Measurements from ENCODE around the gene HOOK2. TPM values are rescaled to one million over a fixed set of nuclear protein-coding genes. Genes with fewer than 3 reads are reported as not detected.

HOOK2 gene
- total and polyA plus RNA-seq, 9 of the 15 experiments (the other 6 are each of a cell fraction or from before 2014, with no cell fraction given): 1.3 to 17.2 (median 9.9) TPM

DNA sequence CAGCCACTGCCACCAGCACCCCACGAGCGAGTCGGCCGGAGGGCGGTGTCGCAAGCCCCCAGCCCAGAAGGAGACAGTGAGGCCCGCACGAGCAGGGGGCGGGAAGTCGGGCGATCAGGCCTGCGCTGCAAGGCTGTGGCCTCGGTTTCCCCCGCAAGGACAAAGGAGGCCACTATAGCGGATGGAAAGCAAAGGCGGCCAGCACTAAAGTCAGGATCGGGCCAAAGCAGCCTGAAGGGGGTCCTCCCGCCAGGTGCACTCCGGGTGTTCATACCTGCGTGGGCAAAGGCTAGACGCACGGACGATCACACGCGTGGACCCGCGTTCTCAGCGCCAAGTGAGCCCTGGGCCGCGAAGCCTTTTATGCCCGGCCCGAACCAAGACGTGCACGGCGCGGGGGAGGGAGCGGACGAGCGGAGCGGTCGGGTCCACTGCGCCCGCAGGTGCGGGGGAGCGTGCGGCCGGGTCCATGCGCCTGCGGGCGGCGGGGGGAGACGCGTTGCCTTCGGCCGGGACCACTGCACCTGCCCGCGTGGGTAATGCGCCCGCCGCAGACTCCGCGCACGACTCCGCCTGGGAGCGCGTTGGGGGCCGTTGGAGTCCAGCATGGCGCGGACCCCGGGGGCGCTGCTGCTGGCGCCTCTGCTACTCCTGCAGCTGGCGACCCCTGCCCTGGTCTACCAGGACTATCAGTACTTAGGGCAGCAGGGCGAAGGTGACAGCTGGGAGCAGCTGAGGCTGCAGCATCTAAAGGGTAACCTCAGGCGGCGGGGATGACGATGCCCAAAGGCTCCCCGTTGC lies 26.3 kb upstream of the HOOK2 start, which contains the start of the genes PRDX2 and THSD8 (continued):
- TF ChIP-seq, protein P1, sequence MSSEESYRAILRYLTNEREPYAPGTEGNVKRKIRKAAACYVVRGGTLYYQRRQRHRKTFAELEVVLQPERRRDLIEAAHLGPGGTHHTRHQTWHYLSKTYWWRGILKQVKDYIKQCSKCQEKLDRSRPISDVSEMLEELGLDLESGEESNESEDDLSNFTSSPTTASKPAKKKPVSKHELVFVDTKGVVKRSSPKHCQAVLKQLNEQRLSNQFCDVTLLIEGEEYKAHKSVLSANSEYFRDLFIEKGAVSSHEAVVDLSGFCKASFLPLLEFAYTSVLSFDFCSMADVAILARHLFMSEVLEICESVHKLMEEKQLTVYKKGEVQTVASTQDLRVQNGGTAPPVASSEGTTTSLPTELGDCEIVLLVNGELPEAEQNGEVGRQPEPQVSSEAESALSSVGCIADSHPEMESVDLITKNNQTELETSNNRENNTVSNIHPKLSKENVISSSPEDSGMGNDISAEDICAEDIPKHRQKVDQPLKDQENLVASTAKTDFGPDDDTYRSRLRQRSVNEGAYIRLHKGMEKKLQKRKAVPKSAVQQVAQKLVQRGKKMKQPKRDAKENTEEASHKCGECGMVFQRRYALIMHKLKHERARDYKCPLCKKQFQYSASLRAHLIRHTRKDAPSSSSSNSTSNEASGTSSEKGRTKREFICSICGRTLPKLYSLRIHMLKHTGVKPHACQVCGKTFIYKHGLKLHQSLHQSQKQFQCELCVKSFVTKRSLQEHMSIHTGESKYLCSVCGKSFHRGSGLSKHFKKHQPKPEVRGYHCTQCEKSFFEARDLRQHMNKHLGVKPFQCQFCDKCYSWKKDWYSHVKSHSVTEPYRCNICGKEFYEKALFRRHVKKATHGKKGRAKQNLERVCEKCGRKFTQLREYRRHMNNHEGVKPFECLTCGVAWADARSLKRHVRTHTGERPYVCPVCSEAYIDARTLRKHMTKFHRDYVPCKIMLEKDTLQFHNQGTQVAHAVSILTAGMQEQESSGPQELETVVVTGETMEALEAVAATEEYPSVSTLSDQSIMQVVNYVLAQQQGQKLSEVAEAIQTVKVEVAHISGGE (CRISPR knock-in tag; IDR thresholded peaks at IDR 0.05): peak in 1 of 3 experiments; percentile 47; a peak in 1 of 6 replicates
- TF ChIP-seq HMGN3 (IDR thresholded peaks at IDR 0.05; ENCODE audit: borderline replicate concordance, extremely low read depth, insufficient read length, low read depth, low read length) (no peak), MCM7 (IDR thresholded peaks at IDR 0.05) (no peak), KAT2B (IDR thresholded peaks at IDR 0.05; ENCODE audit: low read depth, low read length) (no peak), ZNF408 (CRISPR knock-in tag; IDR thresholded peaks at IDR 0.05; ENCODE audit: low read depth) (no peak), ZNF316 (IDR thresholded peaks at IDR 0.05) (no peak), TAF1 (IDR thresholded peaks at IDR 0.05; ENCODE audit: control insufficient read depth, extremely low read depth, insufficient read depth, low read length, severe bottlenecking) (peak; percentile 87), TAF9B (IDR thresholded peaks at IDR 0.05; ENCODE audit: partially characterized antibody) (no peak), RAD21 (CRISPR knock-in tag; conservative IDR thresholded peaks at IDR 0.05 in 1 of 2, IDR thresholded peaks at IDR 0.05 in 1 of 2) (no peak), ZC3H4 (CRISPR knock-in tag; IDR thresholded peaks at IDR 0.05; ENCODE audit: borderline replicate concordance) (peak; percentile 75; the same call in 1 of the 2 replicates), ZNF133 (CRISPR knock-in tag; IDR thresholded peaks at IDR 0.05) (no peak), DPF2 (IDR thresholded peaks at IDR 0.05) (peak; percentile 48; the same call in 1 of the 2 replicates), ZNF551 (CRISPR knock-in tag; IDR thresholded peaks at IDR 0.05) (no peak)
- TF ChIP-seq, protein P2, sequence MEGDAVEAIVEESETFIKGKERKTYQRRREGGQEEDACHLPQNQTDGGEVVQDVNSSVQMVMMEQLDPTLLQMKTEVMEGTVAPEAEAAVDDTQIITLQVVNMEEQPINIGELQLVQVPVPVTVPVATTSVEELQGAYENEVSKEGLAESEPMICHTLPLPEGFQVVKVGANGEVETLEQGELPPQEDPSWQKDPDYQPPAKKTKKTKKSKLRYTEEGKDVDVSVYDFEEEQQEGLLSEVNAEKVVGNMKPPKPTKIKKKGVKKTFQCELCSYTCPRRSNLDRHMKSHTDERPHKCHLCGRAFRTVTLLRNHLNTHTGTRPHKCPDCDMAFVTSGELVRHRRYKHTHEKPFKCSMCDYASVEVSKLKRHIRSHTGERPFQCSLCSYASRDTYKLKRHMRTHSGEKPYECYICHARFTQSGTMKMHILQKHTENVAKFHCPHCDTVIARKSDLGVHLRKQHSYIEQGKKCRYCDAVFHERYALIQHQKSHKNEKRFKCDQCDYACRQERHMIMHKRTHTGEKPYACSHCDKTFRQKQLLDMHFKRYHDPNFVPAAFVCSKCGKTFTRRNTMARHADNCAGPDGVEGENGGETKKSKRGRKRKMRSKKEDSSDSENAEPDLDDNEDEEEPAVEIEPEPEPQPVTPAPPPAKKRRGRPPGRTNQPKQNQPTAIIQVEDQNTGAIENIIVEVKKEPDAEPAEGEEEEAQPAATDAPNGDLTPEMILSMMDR (IDR thresholded peaks at IDR 0.05 in 2 of 3, conservative IDR thresholded peaks at IDR 0.05 in 1 of 3; ENCODE audit: insufficient read depth in 2 of 3, low read depth in 1 of 3, low read length in 3 of 3): no peak
- TF ChIP-seq, protein P3, sequence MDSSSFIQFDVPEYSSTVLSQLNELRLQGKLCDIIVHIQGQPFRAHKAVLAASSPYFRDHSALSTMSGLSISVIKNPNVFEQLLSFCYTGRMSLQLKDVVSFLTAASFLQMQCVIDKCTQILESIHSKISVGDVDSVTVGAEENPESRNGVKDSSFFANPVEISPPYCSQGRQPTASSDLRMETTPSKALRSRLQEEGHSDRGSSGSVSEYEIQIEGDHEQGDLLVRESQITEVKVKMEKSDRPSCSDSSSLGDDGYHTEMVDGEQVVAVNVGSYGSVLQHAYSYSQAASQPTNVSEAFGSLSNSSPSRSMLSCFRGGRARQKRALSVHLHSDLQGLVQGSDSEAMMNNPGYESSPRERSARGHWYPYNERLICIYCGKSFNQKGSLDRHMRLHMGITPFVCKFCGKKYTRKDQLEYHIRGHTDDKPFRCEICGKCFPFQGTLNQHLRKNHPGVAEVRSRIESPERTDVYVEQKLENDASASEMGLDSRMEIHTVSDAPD (CRISPR knock-in tag; IDR thresholded peaks at IDR 0.05): no peak
- TF ChIP-seq, protein P4, sequence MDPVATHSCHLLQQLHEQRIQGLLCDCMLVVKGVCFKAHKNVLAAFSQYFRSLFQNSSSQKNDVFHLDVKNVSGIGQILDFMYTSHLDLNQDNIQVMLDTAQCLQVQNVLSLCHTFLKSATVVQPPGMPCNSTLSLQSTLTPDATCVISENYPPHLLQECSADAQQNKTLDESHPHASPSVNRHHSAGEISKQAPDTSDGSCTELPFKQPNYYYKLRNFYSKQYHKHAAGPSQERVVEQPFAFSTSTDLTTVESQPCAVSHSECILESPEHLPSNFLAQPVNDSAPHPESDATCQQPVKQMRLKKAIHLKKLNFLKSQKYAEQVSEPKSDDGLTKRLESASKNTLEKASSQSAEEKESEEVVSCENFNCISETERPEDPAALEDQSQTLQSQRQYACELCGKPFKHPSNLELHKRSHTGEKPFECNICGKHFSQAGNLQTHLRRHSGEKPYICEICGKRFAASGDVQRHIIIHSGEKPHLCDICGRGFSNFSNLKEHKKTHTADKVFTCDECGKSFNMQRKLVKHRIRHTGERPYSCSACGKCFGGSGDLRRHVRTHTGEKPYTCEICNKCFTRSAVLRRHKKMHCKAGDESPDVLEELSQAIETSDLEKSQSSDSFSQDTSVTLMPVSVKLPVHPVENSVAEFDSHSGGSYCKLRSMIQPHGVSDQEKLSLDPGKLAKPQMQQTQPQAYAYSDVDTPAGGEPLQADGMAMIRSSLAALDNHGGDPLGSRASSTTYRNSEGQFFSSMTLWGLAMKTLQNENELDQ (CRISPR knock-in tag; IDR thresholded peaks at IDR 0.05; ENCODE audit: borderline replicate concordance): peak; percentile 80; the same call in 1 of the 2 replicates
